Neural progenitor cell (in vitro differentiated cells): ENCODE measurements around the gene FMN1.

ENCODE experiments used
- EZH2 ChIP-seq: fragments of 200-600 bp; sonication (generic); IDR thresholded peaks from 2 replicates; pipeline ENCODE4 v1.6.1; 2017; ENCODE audit warnings: antibody characterized with exemption, mild to moderate bottlenecking, moderate library complexity
- EZH2phosphoT487 ChIP-seq: fragments of 200-600 bp; sonication (generic); IDR thresholded peaks from 2 replicates; pipeline ENCODE4 v1.6.1; 2017; ENCODE audit warnings: antibody characterized with exemption
- TF ChIP-seq, protein P1 (sequence below): fragments of 200-600 bp; sonication (generic); IDR thresholded peaks from 2 replicates; pipeline ENCODE4 v1.5.1; 2017; ENCODE audit warnings: antibody characterized with exemption, mild to moderate bottlenecking

DNA sequence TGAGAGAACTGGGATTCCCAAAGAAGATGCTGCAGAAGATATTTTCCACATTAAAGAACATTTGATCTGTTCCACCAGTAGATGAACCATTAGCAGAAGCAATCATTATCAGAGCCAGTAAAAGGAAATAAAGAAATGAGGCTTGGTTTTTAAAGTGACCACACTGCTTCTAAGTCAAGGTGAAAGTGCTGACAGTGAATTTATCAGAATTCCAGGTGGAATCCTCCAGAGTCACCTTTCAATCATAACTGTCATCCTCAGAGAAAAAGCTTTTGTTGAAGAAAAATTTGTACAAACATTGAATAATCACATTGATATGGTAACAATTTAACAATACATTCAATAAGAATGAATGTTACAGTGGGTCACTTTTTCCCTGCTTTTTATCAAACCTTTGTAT lies 376.9 kb downstream of the FMN1 start:
- TF ChIP-seq, protein P1, sequence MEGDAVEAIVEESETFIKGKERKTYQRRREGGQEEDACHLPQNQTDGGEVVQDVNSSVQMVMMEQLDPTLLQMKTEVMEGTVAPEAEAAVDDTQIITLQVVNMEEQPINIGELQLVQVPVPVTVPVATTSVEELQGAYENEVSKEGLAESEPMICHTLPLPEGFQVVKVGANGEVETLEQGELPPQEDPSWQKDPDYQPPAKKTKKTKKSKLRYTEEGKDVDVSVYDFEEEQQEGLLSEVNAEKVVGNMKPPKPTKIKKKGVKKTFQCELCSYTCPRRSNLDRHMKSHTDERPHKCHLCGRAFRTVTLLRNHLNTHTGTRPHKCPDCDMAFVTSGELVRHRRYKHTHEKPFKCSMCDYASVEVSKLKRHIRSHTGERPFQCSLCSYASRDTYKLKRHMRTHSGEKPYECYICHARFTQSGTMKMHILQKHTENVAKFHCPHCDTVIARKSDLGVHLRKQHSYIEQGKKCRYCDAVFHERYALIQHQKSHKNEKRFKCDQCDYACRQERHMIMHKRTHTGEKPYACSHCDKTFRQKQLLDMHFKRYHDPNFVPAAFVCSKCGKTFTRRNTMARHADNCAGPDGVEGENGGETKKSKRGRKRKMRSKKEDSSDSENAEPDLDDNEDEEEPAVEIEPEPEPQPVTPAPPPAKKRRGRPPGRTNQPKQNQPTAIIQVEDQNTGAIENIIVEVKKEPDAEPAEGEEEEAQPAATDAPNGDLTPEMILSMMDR = no peak
- no peak for TF ChIP-seq EZH2phosphoT487
- TF ChIP-seq EZH2 = no peak
